ENCODE measurements around the gene SNX24. TPM values are rescaled to one million over a fixed set of nuclear protein-coding genes. Genes with fewer than 3 reads are reported as not detected.

The SNX24 gene
- total RNA-seq, 2 experiments from 2014 or later, result 2.0 to 2.3 TPM

DNA sequence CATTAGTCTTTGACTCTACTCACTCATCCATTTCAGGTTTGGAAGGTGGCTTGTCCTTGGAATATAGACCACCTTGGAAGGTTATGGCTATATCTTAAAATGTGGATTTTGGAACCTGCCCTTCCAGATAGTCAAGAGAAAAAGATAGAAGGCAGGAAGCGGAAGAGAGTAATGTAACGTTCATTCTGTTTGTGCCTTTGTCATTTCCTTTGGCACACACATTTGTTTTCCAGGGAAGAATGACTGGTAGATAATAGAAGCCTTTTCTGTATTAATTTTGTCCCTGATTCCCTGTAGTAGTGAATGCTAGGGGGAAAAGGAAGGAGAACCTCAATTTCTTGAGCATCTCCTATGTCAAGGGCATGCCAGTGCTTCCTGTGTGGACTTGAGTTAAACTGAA is 136.4 kb downstream of the SNX24 start:
- Mint-ChIP-seq H3K36me3 (ENCODE audit: low read depth) (no peaks in the 10 kb centered on the region), H3K27me3 (peaks cover 2% of the 10 kb centered on the region), H3K27ac (no peak overlapping the region), H3K4me3 (no peak overlapping the region), H3K9me3 (no peaks in the 10 kb centered on the region), H3K4me1 (ENCODE audit: low read depth) (no peaks in the 10 kb centered on the region)
- TF ChIP-seq, protein P1, sequence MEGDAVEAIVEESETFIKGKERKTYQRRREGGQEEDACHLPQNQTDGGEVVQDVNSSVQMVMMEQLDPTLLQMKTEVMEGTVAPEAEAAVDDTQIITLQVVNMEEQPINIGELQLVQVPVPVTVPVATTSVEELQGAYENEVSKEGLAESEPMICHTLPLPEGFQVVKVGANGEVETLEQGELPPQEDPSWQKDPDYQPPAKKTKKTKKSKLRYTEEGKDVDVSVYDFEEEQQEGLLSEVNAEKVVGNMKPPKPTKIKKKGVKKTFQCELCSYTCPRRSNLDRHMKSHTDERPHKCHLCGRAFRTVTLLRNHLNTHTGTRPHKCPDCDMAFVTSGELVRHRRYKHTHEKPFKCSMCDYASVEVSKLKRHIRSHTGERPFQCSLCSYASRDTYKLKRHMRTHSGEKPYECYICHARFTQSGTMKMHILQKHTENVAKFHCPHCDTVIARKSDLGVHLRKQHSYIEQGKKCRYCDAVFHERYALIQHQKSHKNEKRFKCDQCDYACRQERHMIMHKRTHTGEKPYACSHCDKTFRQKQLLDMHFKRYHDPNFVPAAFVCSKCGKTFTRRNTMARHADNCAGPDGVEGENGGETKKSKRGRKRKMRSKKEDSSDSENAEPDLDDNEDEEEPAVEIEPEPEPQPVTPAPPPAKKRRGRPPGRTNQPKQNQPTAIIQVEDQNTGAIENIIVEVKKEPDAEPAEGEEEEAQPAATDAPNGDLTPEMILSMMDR (IDR thresholded peaks at IDR 0.05), result no peak
- ChIA-PET CTCF (no interaction called here), POLR2A (no interaction called here)
- intact Hi-C loops (cut with micrococcal nuclease), result no loop called here
- DNase-seq, result no peak
- ATAC-seq, result no peak

DNA sequence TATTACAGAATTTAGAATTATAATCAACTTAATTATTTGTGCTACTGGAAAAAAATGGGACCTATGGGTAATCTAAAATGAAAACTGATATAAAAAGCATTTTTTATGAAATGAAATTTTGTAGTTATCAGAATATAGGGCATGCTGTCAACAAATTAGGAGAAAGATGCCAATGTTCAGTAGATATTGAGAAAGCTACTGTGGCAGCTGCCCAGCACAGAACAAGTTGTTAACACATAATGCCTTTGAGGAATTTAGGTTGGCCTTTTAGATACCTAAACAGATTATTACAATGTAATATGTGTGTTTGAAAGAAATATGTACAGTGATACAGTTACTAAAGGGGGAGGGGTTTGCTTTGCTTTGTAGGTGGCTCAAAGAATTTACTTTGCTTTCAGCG is 137.0 kb downstream of the SNX24 start:
- Mint-ChIP-seq H3K36me3 (ENCODE audit: low read depth) (no peaks in the 10 kb centered on the region), H3K4me1 (ENCODE audit: low read depth) (no peaks in the 10 kb centered on the region)
- CTCF ChIA-PET, result no interaction called here

DNA sequence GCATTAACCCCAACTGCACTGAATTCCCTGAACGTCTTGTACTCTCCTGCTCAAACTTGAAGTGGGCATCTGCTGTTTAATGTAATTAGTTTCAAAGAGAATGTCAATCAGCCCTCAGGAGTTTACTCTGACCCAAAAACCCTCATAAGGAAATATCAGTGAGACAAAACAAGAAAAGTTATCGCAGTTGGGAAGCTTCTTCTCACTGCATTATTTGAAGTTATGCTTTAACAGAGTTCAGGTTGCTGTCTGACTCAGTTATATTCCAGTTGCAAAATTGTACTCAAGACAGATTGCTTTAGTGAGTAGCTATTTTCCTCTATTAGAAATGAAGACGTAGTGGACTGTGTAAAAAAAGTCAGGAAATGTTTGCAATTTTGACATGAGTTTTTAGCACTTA is 139.0 kb downstream of the SNX24 start:
- Mint-ChIP-seq H3K9me3 (no peaks in the 10 kb centered on the region), H3K36me3 (ENCODE audit: low read depth) (no peaks in the 10 kb centered on the region), H3K4me3 (no peak overlapping the region), H3K27me3 (peaks cover 2% of the 10 kb centered on the region), H3K27ac (no peak overlapping the region), H3K4me1 (ENCODE audit: low read depth) (no peaks in the 10 kb centered on the region)
- ChIA-PET CTCF (no interaction called here), POLR2A (no interaction called here)
- intact Hi-C loops (cut with micrococcal nuclease), result no loop called here
- TF ChIP-seq, protein P1 (IDR thresholded peaks at IDR 0.05), result no peak
- ATAC-seq (no peak), DNase-seq (no peak)

More for the DNA sequence above, 137.0 kb downstream of the SNX24 start:
- POLR2A ChIA-PET, result no interaction called here
- intact Hi-C loops (cut with micrococcal nuclease), result no loop called here
- DNase-seq (no peak), ATAC-seq (no peak)
- Mint-ChIP-seq H3K9me3 (no peaks in the 10 kb centered on the region), H3K27ac (no peak overlapping the region), H3K27me3 (peaks cover 2% of the 10 kb centered on the region), H3K4me3 (no peak overlapping the region)
- TF ChIP-seq, protein P1 (IDR thresholded peaks at IDR 0.05), result no peak

DNA sequence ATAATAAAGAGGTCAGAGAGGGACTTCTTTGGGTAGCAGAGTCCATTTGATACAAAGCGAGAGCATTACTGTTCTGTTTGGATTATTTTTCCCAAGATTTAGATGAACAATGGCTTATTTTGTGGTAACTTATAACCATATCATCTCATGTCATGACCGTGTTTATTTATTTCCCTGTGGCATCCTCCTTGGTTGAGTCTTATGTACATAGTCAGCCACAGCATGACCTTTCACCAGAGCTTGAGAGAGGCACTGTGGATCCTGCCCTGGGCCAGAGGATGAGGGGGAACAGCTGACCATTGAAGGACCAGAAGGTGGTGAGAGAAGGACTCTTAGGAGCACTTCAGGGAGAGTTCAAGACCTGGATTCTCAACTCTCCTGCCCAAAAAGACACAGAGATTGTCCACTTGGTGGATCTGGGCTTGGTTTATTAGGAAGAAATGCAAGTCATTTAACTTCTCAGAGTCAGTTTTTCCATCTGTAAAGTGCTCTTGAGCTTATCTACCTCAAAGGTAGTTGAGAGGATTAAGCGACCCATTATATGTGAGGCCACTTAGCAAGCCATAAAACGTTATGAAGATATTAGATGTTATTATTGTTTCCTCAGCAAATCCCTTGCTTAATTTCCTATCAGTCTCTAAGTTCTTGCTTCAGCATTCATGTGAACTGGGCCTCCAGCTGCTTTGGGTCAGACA is 139.7 kb downstream of the SNX24 start:
- H3K9me3 Mint-ChIP-seq, result no peaks in the 10 kb centered on the region
- ATAC-seq (no peak), DNase-seq (no peak)
- TF ChIP-seq, protein P1 (IDR thresholded peaks at IDR 0.05), result no peak
- H3K4me1 Mint-ChIP-seq (ENCODE audit: low read depth), result no peaks in the 10 kb centered on the region
- ChIA-PET POLR2A (no interaction called here), CTCF (no interaction called here)
- H3K27ac Mint-ChIP-seq, result no peak overlapping the region
- intact Hi-C loops (cut with micrococcal nuclease), result no loop called here
- peaks cover 4% of the 10 kb centered on the region for H3K27me3 Mint-ChIP-seq
- no peak overlapping the region for H3K4me3 Mint-ChIP-seq
- no peaks in the 10 kb centered on the region for H3K36me3 Mint-ChIP-seq (ENCODE audit: low read depth)

DNA sequence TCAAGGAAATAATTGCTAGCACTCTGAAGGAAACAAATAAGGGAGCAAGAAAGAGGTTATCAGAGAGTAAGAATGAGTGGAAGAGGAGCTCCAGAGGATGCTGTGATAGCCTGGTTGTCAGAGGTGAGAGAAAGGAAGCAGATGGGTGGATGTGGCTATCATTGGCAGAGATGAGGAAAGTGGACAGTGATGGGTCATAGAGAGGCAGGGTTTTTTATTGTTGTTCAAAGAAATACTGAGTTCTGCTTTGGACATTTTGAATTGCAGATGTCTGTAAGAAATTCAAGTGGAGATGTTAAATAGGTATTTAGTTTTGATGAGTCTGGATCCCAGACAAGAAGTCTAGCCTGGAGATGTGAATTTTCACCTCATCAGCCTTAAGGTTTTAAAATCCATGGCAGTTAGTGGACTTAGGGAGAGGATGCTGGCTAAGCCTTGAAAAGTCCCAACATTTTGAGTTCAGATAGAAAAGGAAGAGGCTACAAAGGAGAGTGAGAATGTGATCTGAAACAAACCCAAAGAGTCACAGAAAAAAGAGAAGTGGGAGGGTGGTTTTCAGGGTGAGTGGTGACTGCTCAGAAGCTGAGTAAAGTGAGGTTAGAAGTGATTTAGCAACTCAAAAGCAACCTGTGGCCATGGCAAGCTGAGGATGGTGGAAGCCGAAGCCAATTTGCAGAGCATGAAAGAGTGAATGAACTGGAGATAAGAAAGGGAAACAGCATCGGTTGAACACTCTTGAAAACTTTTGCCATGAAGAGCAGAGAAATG is 140.7 kb downstream of the SNX24 start:
- TF ChIP-seq, protein P1 (IDR thresholded peaks at IDR 0.05), result no peak

More for the DNA sequence above, 140.7 kb downstream of the SNX24 start:
- ATAC-seq (no peak), DNase-seq (no peak)
- Mint-ChIP-seq H3K36me3 (ENCODE audit: low read depth) (no peaks in the 10 kb centered on the region), H3K27me3 (peaks cover 4% of the 10 kb centered on the region), H3K4me3 (no peak overlapping the region), H3K27ac (no peak overlapping the region), H3K9me3 (no peaks in the 10 kb centered on the region), H3K4me1 (ENCODE audit: low read depth) (no peaks in the 10 kb centered on the region)
- intact Hi-C loops (cut with micrococcal nuclease), result no loop called here
- CTCF ChIA-PET, result no interaction called here
- POLR2A ChIA-PET, result no interaction called here

Data from activated CD8-positive, alpha-beta T cell treated with anti-CD3 and anti-CD28 coated beads for 36 hours (primary cell).